NCI-H2196 (cell line): ENCODE measurements around the gene SLC22A24.
"Not testable (repeated sequence)": the region's sequence is repeated elsewhere in the genome, so short reads cannot be mapped to it uniquely, and the experiment has no call there.

Experiments
- DNase-seq: peaks from one replicate; lab custom pipeline; 2025; ENCODE audit not compliant: unreplicated experiment; lab: John Stamatoyannopoulos, UW

SLC22A24 gene, protein sequence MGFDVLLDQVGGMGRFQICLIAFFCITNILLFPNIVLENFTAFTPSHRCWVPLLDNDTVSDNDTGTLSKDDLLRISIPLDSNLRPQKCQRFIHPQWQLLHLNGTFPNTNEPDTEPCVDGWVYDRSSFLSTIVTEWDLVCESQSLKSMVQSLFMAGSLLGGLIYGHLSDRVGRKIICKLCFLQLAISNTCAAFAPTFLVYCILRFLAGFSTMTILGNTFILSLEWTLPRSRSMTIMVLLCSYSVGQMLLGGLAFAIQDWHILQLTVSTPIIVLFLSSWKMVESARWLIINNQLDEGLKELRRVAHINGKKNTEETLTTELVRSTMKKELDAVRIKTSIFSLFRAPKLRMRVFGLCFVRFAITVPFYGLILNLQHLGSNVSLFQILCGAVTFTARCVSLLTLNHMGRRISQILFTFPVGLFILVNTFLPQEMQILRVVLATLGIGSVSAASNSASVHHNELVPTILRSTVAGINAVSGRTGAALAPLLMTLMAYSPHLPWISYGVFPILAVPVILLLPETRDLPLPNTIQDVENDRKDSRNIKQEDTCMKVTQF

GRCh38 chr11:63144121-63144520 lies at the start of gene SLC22A24:
TSS of gene SLC22A24 (minus strand) at chr11:63144221. CDS start at chr11:63143779, 442 bp downstream.
- DNase-seq = no peak

DNA sequence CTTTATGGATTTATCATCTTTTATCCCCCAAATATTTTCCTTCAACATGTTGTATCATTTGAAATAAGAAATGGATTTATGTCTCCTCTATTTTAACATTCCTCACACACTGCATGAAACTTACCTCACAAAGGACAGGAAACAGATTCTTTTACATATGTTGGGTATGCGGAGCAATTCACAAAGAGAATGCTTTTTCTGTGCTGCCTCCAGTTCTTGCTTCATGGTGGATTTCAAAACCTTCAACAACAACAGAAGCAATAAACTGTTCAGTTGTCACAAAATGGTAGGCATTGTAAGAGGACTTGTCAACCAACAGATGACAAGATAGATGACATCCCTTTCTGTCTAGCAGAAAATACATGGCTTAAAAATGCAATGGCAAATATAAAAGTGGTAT lies 36.5 kb upstream of the SLC22A24 start:
- DNase-seq = no peak

GRCh38 chr11:63179432-63180041 lies 35.5 kb upstream of the SLC22A24 start:
- DNase-seq = no peak

DNA sequence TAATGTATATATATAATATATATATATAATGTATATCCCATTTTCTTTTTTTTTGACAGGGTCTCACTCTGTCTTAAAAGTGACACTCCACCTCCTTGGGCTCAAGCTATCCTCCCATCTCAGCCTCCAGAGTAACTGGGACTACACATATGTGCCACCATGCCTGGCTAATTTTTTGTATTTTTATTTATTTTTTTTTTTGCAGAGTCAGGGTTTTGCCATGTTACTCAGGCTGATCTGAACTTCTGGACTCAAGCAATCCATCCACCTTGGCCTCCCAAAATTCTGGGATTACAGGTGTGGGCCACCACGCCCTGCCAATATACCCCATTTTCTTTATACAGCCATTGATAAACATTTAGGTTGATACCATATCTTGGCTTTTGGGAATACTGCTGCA lies 33.9 kb upstream of the SLC22A24 start:
- no peak for DNase-seq

DNA sequence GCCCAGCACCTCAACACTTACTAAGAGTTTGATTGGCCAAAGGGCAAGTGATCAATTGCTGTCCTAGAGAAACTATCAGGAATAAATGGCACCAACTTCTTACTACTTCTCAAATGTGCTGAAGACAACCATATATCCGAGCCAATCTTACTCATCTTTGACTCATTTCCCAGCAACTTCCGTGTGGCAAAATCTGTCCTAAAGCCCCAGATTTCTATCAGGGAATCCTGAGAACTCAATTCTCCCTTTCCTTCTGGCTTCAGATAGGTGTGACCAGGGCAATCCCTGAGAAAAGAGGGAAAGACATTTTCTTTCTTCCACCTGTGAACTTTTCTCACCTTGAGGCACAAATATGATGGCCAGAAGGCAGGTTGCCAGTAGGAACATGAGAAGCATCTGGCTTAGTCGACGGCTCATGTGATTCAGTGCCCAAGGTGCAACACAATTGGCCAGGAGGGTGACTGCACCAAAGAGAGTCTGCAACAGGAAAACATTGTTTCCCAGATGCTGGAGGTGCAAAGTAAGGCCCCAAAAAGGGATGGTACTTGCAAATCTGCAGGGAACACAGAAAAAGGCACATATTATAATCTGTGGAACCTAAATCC lies 21.8 kb upstream of the SLC22A24 start:
- no peak for DNase-seq

GRCh38 chr11:63155794-63156193 lies 11.8 kb upstream of the SLC22A24 start:
- DNase-seq = no peak

DNA sequence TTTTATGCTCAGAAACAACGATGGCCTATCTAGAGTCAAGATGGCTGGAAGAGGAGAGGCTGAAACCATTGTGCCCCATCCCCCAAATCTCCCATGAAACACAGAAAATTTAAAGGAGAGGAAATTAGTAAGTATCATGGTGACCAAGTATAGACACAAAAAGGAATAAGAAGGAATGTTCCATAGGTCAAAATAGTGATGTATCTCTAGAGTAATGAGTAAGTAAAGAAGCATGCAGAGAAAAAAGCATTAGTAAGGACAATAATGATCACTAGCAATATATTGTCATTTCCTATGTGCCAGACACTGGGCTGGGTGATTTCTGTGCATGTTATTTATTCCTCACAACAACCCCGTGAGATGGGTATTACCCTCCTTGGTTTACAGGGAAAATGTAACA lies 2.6 kb upstream of the SLC22A24 start:
- DNase-seq = no peak

- DNase-seq = no peak
Observed at GRCh38 chr11:63142459-63142858, 1.6 kb downstream of the SLC22A24 start.

DNA sequence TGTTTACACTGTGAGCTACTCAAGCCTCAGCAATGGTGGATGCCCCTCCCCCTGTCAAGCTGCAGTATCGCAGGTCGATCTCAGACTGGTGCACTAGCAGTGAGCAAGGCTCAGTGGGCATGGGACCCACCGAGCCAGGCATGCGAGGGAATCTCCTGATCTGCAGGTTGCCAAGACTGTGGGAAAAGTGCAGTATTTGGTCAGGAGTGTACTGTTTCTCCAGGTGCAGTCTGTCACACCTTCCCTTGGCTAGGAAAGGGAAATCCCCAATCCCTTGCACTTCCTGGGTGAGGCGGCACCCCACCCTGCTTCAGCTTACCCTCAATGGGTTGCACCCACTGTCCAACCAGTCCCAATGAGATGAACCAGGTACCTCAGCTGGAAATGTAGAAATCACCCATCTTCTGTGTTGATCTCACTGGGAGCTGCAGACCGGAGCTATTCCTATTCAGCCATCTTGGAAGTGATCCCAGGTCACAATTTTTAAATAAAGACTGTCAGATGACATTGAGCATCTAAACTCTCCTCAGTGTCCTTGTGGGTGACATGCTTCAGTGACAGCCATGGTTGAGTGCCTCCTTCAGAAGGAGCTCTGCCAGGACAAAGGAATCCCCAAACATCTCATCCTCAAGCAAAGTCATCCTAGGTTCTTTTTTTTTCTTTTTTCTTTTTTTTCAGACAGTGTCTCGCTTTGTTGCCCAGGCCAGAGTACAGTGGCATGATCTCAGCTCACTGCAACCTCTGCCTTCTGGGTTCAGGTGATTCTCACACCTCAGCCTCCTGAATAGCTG lies 10.8 kb downstream of the SLC22A24 start:
- DNase-seq = no peak

GRCh38 chr11:63099555-63099954 lies 44.5 kb downstream of the SLC22A24 start:
- no peak for DNase-seq

DNA sequence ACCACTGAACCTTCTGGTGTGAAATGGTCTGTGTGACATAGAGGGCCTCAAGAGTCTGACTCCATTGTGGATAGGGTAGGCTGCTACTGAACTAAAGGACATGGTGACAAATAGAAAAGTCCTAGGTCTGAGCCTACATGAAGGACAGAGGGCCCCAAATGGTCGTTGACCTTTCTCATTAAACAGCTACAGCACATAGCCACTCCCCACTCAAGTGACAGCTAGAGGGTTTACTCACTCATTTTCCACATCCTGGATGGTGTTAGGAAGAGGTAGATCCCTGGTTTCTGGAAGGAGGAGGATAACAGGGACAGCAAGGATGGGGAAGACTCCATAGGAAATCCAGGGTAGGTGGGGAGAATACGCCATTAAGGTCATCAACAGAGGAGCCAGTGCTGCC lies 63.3 kb downstream of the SLC22A24 start:
- no peak for DNase-seq

DNA sequence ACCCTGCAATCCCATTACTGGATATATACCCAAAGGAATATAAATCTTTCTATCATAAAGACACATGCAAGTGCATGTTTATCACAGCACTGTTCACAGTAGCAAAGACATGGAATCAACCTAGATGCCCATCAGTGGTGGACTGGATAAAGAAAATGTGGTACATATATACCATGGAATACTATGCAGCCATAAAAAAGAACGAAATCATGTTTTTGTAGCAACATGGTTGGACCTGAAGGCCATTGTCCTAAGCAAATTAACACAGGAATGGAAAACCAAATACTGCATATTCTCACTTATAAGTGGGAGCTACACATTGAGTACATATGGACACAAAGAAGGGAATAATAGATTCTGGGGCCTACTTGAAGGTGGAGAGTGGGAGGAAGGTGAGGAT lies 97.8 kb downstream of the SLC22A24 start:
- DNase-seq = not testable (repeated sequence)

DNA sequence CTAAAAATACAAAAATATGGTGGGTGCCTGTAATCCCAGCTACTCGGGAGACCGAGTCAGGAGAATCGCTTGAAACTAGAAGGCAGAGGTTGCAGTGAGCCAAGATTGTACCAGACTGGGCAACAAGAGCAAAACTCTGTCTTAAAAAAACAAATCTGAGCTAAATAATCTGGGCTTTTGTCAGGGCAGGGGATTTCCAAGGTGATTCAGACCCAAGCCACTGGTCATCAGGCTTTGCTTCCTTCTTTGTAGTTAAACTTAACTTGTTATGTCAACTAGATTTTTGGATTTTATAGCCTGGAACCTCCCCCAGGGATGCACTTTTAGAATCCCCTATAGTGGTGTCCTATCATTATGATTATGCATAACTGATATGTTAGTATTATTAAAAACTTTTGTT lies 101.4 kb downstream of the SLC22A24 start:
- DNase-seq = no peak

- DNase-seq = no peak
Observed at GRCh38 chr11:63032457-63032856, 111.6 kb downstream of the SLC22A24 start.
